Measurements from ENCODE around the gene KCNH4.

GRCh38 chr17:42180922-42181850 lies at the start of gene KCNH4:
- TF ChIP-seq POLR2A (IDR thresholded peaks at IDR 0.05), result no peak
- TF ChIP-seq CTCF (IDR thresholded peaks at IDR 0.05), result peak; percentile 38 to 80 (median 69)
